ENCODE measurements around the gene ISOC2.
A peak's percentile ranks its signal among the peaks of the same experiment; 100 is the strongest.

ISOC2 gene

DNA sequence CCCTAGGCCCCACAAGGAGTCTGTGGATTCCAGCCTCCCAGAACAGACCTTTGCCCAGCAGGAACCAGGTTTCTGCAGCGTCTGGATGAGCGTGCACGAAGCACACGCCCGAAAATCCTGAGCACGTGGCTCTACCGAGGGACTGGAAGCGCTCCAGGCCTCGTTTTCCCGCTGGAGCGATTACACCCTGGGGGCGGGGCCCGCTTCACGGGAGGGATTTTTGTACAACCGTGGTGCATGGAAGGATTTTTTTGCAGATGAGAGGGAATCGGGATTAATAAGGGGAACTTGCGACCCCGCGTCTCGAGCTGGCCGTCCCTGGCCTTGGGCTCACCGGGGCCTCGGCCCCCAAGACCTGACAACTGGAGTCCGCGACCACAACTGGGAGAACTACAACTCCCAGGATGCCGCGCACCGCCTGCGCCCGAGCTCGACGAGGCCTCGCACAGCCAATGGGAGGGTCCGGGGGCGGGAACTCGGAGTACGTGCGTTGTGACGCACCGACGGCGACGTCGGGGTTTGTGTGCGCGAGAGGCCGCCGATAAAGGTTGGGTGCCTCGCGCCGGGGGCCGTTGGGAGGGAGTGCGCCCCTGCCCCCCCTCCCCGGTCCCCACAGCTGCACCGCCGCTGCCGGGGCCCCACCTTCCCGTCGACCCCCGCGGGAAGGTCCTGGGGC is 14.8 kb upstream of the ISOC2 start, which contains the start of gene ZNF628:
Gene ZNF628 (plus strand): TSS at position 518 of the 676 bp plus-strand sequence. CDS start 3,294 bp downstream, outside the sequence.
- peak; percentile 99 for DNase-seq (ENCODE audit: low read depth)
- H3K4me3 ChIP-seq (ENCODE audit: low read length), result peak within 1 kb of the TSS; percentile 71
- TF ChIP-seq, protein P1, sequence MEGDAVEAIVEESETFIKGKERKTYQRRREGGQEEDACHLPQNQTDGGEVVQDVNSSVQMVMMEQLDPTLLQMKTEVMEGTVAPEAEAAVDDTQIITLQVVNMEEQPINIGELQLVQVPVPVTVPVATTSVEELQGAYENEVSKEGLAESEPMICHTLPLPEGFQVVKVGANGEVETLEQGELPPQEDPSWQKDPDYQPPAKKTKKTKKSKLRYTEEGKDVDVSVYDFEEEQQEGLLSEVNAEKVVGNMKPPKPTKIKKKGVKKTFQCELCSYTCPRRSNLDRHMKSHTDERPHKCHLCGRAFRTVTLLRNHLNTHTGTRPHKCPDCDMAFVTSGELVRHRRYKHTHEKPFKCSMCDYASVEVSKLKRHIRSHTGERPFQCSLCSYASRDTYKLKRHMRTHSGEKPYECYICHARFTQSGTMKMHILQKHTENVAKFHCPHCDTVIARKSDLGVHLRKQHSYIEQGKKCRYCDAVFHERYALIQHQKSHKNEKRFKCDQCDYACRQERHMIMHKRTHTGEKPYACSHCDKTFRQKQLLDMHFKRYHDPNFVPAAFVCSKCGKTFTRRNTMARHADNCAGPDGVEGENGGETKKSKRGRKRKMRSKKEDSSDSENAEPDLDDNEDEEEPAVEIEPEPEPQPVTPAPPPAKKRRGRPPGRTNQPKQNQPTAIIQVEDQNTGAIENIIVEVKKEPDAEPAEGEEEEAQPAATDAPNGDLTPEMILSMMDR (IDR thresholded peaks at IDR 0.05; ENCODE audit: insufficient read depth, low read depth, low read length, missing control alignments), result no peak

DNA sequence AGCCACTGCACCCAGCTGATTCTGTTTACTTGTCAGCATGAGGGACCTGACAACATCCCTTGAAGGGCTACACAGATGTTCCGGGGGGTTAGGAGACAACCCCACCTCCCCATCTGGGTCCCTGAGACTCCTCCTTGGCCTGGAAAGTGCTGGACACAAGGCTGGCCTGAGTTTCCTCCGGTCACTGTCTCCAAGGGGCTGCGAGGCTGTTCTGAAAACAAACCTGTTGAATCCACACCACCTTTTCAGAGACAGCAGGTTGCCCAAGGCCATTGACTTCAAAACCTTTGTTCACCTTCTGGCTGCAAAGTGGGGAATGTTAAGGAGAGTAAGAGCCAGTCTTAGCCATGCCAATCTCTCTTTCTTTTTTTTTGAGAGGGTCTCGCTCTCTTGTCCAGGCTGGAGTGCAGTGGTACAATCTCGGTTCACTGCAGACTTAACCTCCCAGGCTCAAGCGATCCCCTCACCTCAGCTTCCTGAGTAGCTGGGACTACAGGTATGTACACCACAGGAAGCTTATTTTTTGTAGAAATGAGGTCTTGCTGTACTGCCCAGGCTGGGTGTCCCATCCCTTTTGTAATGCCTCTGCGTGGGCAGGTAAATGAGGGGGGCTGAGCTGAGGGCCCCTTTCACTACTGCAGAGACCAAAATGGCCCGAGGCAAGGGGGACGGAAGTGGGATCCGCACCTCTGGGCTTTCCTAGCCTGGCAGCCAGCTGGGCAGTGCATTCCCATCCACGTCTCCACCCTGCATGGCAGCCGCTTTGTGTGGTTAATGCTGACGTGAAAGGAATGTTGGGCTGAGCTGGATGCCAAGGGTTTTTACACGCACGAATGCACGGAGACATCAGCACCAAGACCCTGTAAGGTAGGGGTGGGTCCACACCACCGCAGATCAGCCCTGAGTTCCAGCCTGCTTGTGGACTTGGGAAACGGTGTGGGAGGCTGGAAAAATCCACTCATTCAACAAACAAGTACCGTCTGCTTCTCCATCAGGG is 13.1 kb upstream of the ISOC2 start:
- peak; percentile 69 for DNase-seq (ENCODE audit: low read depth)
- H3K4me3 ChIP-seq (ENCODE audit: low read length), result no peak overlapping the region
- TF ChIP-seq, protein P1 (IDR thresholded peaks at IDR 0.05; ENCODE audit: insufficient read depth, low read depth, low read length, missing control alignments), result no peak

DNA sequence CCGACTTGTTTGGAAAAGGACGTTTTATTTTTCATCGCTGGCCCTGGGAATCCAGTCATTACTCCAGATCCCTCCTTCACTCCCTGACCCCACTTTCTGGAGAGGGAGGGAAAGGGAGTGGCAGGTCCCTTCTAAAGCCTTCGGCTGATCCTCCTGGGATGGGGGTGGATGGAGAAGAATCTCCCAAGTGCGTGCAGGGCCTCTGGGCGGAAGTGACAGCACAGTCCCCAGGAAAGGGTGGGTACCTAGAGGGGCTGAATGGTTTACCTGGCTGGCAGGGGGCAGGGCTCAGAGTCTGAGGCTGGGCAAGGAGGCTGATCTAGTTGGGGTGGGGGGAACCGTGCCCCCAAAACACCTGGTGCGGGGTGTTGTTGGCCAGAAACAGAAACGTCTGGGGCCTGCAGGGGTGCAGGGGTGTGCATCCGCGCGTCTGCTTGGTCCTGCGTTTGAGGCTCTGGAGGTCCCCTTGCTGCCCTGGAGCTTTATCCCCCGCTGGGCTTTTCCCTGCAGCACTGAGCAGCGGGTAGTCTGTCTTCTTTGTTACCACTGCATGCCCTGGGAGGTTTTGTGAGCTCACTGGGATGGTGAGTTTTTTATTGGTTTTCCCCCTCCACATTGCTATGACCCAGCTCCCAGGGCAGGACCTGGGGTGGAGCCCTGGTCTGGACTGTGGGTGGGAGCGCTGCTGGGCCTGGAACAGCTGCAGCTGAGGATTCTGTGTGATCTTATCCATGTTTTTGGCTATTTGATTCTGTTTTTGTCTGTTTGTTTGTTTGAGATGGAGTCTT is 12.0 kb upstream of the ISOC2 start:
- no peak overlapping the region for H3K4me3 ChIP-seq (ENCODE audit: low read length)
- TF ChIP-seq, protein P1 (IDR thresholded peaks at IDR 0.05; ENCODE audit: insufficient read depth, low read depth, low read length, missing control alignments), result no peak
- no peak for DNase-seq (ENCODE audit: low read depth)

- TF ChIP-seq, protein P1 (IDR thresholded peaks at IDR 0.05; ENCODE audit: insufficient read depth, low read depth, low read length, missing control alignments), result no peak
- H3K4me3 ChIP-seq (ENCODE audit: low read length), result no peak overlapping the region
- peak; percentile 74 for DNase-seq (ENCODE audit: low read depth)
Observed at GRCh38 chr19:55472463-55472862, 11.0 kb upstream of the ISOC2 start.

- no peak for DNase-seq (ENCODE audit: low read depth)
- no peak overlapping the region for H3K4me3 ChIP-seq (ENCODE audit: low read length)
- TF ChIP-seq, protein P1 (IDR thresholded peaks at IDR 0.05; ENCODE audit: insufficient read depth, low read depth, low read length, missing control alignments), result no peak
Observed at GRCh38 chr19:55471266-55471665, 9.8 kb upstream of the ISOC2 start.

DNA sequence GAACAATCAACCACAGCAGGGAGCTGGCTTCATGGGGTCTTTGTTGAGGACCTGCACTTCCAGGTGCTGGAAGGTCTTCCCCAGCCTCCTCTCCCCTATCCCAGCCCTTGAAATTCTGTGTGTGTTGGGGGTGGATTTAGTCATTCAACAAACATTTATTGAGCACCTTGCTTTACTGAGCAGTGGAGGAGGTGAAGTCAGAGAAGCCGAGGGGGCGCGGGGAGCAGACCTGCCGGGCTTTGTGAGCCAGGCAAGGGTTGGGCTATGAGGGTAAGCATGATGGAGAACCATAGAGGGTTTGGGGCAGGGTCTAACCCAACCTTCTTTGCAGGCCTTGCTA is 6.6 kb upstream of the ISOC2 start:
- no peak overlapping the region for H3K4me3 ChIP-seq (ENCODE audit: low read length)
- TF ChIP-seq, protein P1 (IDR thresholded peaks at IDR 0.05; ENCODE audit: insufficient read depth, low read depth, low read length, missing control alignments), result no peak
- DNase-seq (ENCODE audit: low read depth), result no peak
